PC-3 (cell line): ENCODE measurements around the gene GADD45GIP1. TPM values are rescaled to one million over a fixed set of nuclear protein-coding genes. Genes with fewer than 3 reads are reported as not detected.

Source experiments
- ATAC-seq: fragments of 200-7000 bp; cut with Tn5 transposase; 2 replicates; pipeline ENCODE4 v1.9.1; 2020; ENCODE audit warnings: mild to moderate bottlenecking, moderate library complexity
- BruUV-seq: library from RNA; stranded (reverse); fragments of 400-500 nt; replicated peaks from 2 replicates; lab custom pipeline; 2021; lab: Mats Ljungman, UMichigan
- CTCF ChIA-PET: fragments of 300-600 bp; sonication (Branson Sonifier 250); formaldehyde crosslinking; loops from one replicate; lab custom pipeline; 2022; ENCODE audit warnings: antibody characterized with exemption; lab: Charles Lee
- POLR2A ChIA-PET: fragments of 300-600 bp; sonication (Branson Sonifier 250); formaldehyde crosslinking; loops from one replicate; lab custom pipeline; 2022; ENCODE audit warnings: antibody characterized with exemption; ENCODE audit not compliant: unreplicated experiment; lab: Charles Lee
- DNase-seq: peaks from one replicate; pipeline ENCODE4 v3.0.0-alpha.2; 2015
- H2AFZ ChIP-seq: fragments of 300-600 bp; sonication (generic); 2 replicates; pipeline ENCODE4 v1.6.0; 2016; ENCODE audit warnings: antibody characterized with exemption, low read length
- H3F3A ChIP-seq: fragments of 300-600 bp; sonication (generic); one replicate; pipeline ENCODE4 v1.6.0; 2017; ENCODE audit warnings: antibody characterized with exemption, low read length, control low read depth, mild to moderate bottlenecking; ENCODE audit not compliant: unreplicated experiment
- H3K27ac ChIP-seq: fragments of 300-600 bp; sonication (generic); 2 replicates; pipeline ENCODE4 v1.5.1; 2016; ENCODE audit warnings: mild to moderate bottlenecking, low read length
- H3K27me3 ChIP-seq: fragments of 300-600 bp; sonication (generic); 2 replicates; pipeline ENCODE4 v1.6.1; 2016; ENCODE audit warnings: low read length, mixed read lengths
- H3K36me3 ChIP-seq: fragments of 300-600 bp; sonication (generic); 2 replicates; pipeline ENCODE4 v1.6.1; 2016; ENCODE audit warnings: low read depth, mixed run types, low read length, mixed read lengths
- H3K4me1 ChIP-seq: fragments of 300-600 bp; sonication (generic); 2 replicates; pipeline ENCODE4 v1.5.1; 2016; ENCODE audit warnings: low read length; ENCODE audit not compliant: insufficient read depth
- H3K4me2 ChIP-seq: fragments of 300-600 bp; sonication (generic); 2 replicates; pipeline ENCODE4 v1.6.0; 2016; ENCODE audit warnings: low read length
- H3K4me3 ChIP-seq: fragments of 300-600 bp; sonication (generic); 2 replicates; pipeline ENCODE4 v1.5.1; 2016; ENCODE audit warnings: mild to moderate bottlenecking, low read length, mixed read lengths
- H3K79me2 ChIP-seq: fragments of 300-600 bp; sonication (generic); 2 replicates; pipeline ENCODE4 v1.6.1; 2017; ENCODE audit warnings: low read length, mixed read lengths
- H3K9ac ChIP-seq: fragments of 300-600 bp; sonication (generic); 2 replicates; pipeline ENCODE4 v1.6.0; 2016; ENCODE audit warnings: mild to moderate bottlenecking, low read length
- H3K9me2 ChIP-seq: fragments of 300-600 bp; sonication (generic); replicated peaks from 2 replicates; pipeline ENCODE4 v1.6.1; 2016; ENCODE audit warnings: mixed run types, low read length, mixed read lengths
- H3K9me3 ChIP-seq: fragments of 300-600 bp; sonication (generic); 2 replicates; pipeline ENCODE4 v1.6.1; 2016; ENCODE audit warnings: low read length, mixed read lengths
- H4K20me1 ChIP-seq: fragments of 300-600 bp; sonication (generic); 2 replicates; pipeline ENCODE4 v1.6.1; 2016; ENCODE audit warnings: low read length, mixed read lengths
- EZH2 ChIP-seq: fragments of 300-600 bp; sonication (generic); IDR thresholded peaks from one replicate; pipeline ENCODE4 v1.6.1; 2017; ENCODE audit warnings: antibody characterized with exemption, mild to moderate bottlenecking, low read length; ENCODE audit not compliant: unreplicated experiment
- EZH2phosphoT487 ChIP-seq: fragments of 300-600 bp; sonication (generic); IDR thresholded peaks from 2 replicates; pipeline ENCODE4 v1.6.1; 2018; ENCODE audit warnings: mild to moderate bottlenecking, antibody characterized with exemption, low read length, borderline replicate concordance
- intact Hi-C: fragments of 100-400 bp; cut with micrococcal nuclease; formaldehyde crosslinking; loops from 2 replicates; pipeline ENCODE4 v1.9.0; 2023
- total RNA-seq: library from RNA; depleted of rRNA; stranded (reverse); fragments of >200 nt; gene quantifications from 2 replicates; pipeline ENCODE4 v1.2.3, GENCODE V29; 2014
- TF ChIP-seq, protein P1 (sequence below): fragments of 300-600 bp; sonication (generic); conservative IDR thresholded peaks from 2 replicates; pipeline ENCODE4 v1.5.1; 2017; ENCODE audit warnings: antibody characterized with exemption, low read depth, mild to moderate bottlenecking, low read length

Gene GADD45GIP1
- total RNA-seq, 1 experiment from 2014 or later = 219 TPM

DNA sequence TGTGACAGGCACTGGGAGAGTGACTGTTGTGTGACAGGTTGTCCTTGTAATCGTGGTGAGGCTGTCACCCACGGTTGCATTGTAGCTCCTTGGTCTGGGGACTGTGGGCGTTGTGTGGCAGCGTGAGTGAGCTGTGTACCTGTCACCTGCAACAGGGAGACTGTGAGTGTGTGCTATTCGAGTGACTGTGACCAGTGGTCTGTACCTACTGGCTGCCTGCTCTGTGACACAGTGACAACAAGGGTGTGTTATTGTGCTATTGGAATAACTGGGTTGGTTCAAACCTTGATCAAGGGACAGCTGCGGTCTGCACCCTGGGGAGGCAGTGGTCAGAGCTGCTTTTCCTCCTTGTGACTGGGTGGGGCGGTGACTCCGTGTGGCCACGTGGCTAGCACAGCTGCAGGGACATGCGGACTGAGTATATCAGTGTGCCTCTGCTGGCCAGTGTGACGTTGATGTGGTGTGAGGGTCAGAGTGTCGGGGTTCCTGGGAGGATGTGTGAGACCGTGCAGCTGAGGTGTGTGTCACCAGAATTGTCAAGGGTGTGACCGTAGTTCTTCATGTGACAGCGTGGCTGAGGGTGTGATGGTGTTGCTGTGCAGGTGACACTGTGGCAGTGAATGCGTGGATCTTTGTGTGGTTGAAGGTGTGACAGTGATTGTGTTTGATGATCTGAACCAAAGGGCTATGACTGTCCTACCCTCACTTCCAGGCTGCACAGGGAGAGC is 28.2 kb upstream of the GADD45GIP1 start:
- ATAC-seq = no peak
- no peak for DNase-seq
- H3K9me3 ChIP-seq = no peaks in the 10 kb centered on the region
- no peak overlapping the region for H3K27ac ChIP-seq
- BruUV-seq = no TSS peak
- POLR2A ChIA-PET = interaction anchor here (0.6 to 1.0 kb wide), 3 partner anchors 38 to 76 kb away, joined by 4 to 33 read pairs (median 16); no protein-coding TSS in a partner anchor
- H3K9ac ChIP-seq = no peak overlapping the region
- intact Hi-C loops = no loop called here
- no peaks in the 10 kb centered on the region for H3F3A ChIP-seq
- no peak for TF ChIP-seq EZH2
- TF ChIP-seq, protein P1, sequence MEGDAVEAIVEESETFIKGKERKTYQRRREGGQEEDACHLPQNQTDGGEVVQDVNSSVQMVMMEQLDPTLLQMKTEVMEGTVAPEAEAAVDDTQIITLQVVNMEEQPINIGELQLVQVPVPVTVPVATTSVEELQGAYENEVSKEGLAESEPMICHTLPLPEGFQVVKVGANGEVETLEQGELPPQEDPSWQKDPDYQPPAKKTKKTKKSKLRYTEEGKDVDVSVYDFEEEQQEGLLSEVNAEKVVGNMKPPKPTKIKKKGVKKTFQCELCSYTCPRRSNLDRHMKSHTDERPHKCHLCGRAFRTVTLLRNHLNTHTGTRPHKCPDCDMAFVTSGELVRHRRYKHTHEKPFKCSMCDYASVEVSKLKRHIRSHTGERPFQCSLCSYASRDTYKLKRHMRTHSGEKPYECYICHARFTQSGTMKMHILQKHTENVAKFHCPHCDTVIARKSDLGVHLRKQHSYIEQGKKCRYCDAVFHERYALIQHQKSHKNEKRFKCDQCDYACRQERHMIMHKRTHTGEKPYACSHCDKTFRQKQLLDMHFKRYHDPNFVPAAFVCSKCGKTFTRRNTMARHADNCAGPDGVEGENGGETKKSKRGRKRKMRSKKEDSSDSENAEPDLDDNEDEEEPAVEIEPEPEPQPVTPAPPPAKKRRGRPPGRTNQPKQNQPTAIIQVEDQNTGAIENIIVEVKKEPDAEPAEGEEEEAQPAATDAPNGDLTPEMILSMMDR = no peak
- TF ChIP-seq EZH2phosphoT487 = no peak
- H3K4me2 ChIP-seq = no peak overlapping the region
- H3K79me2 ChIP-seq = no peaks in the 10 kb centered on the region
- H3K27me3 ChIP-seq = no peaks in the 10 kb centered on the region
- no peaks in the 10 kb centered on the region for H3K9me2 ChIP-seq
- H4K20me1 ChIP-seq = no peaks in the 10 kb centered on the region
- H3K4me3 ChIP-seq = no peak overlapping the region
- no peaks in the 10 kb centered on the region for H3K4me1 ChIP-seq
- CTCF ChIA-PET = interaction anchor here (0.5 to 0.6 kb wide), 2 partner anchors 38 to 111 kb away, joined by 3 to 7 read pairs; no protein-coding TSS in a partner anchor
- no peaks in the 10 kb centered on the region for H3K36me3 ChIP-seq
- H2AFZ ChIP-seq = no peak overlapping the region

DNA sequence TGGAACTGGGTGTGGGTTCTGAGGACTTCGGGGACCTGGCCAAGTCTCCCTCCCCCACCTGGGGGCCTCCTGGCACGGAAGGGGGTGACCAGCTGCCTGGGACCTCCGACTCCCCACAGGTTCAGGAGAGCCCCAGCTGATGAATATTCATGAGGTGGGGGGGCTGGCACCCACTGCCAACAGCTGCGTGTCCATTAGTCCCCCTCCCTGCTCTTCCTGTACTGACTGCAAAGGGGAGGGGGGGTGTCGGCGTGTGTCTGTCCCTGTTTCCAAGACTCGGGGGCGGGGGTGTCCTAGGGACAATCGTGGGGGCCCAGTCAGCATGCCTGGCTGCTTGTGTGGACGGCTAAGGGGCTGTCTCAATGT is 27.6 kb upstream of the GADD45GIP1 start:
- H3K4me2 ChIP-seq = no peak overlapping the region
- no peaks in the 10 kb centered on the region for H3F3A ChIP-seq
- TF ChIP-seq EZH2phosphoT487 = no peak
- TF ChIP-seq, protein P1 = no peak
- TF ChIP-seq EZH2 = no peak
- H3K9ac ChIP-seq = no peak overlapping the region
- no peak for DNase-seq
- intact Hi-C loops = loop anchor here (5.0 kb wide), 1 partner anchor 33 kb away; no protein-coding TSS in a partner anchor
- ATAC-seq = no peak
- no peaks in the 10 kb centered on the region for H3K79me2 ChIP-seq
- no peaks in the 10 kb centered on the region for H3K9me3 ChIP-seq
- ChIA-PET CTCF (interaction anchor here (0.5 kb wide), 1 partner anchor 111 kb away, joined by 7 read pairs; no protein-coding TSS in a partner anchor), POLR2A (interaction anchor here (0.8 to 1.0 kb wide), 2 partner anchors 71 to 76 kb away, joined by 4 to 16 read pairs; no protein-coding TSS in a partner anchor)
- no peaks in the 10 kb centered on the region for H3K36me3 ChIP-seq
- H3K4me1 ChIP-seq = no peaks in the 10 kb centered on the region
- no peaks in the 10 kb centered on the region for H4K20me1 ChIP-seq
- H3K4me3 ChIP-seq = no peak overlapping the region
- no peak overlapping the region for H2AFZ ChIP-seq
- H3K9me2 ChIP-seq = no peaks in the 10 kb centered on the region
- no peaks in the 10 kb centered on the region for H3K27me3 ChIP-seq
- H3K27ac ChIP-seq = no peak overlapping the region
- BruUV-seq = no TSS peak

DNA sequence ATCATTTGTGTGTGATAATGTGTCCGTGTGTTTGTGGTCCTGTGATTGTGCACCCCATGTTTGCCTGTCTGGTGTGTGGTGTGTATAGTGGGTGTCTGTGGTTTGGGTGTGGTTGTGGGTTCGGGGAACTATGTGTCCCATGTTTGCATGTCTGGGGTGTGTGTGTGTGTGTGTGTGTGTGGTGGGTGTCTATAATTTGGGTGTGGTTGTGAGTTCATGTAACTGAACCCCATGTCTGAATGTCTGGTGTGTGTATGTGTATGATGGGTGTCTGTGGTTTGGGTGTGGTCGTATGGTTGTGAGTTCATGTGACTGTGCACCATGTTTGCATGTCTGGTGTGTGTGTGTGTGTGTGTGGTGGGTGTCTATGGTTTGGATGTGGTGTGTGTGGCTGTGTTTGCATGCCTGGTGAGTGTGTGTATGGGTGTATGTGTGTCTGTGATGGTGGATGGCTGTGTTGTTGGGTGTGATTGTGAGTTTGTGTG is 27.2 kb upstream of the GADD45GIP1 start:
- TF ChIP-seq EZH2 (no peak), EZH2phosphoT487 (no peak)
- TF ChIP-seq, protein P1 = no peak
- no peaks in the 10 kb centered on the region for H3K27me3 ChIP-seq
- no peak for ATAC-seq
- no peak overlapping the region for H3K9ac ChIP-seq
- BruUV-seq = no TSS peak
- H4K20me1 ChIP-seq = no peaks in the 10 kb centered on the region
- no peaks in the 10 kb centered on the region for H3K9me3 ChIP-seq
- no peaks in the 10 kb centered on the region for H3K4me1 ChIP-seq
- no peak overlapping the region for H3K4me3 ChIP-seq
- no peak for DNase-seq
- H2AFZ ChIP-seq = no peak overlapping the region
- no peaks in the 10 kb centered on the region for H3K9me2 ChIP-seq
- intact Hi-C loops = loop anchor here (5.0 kb wide), 1 partner anchor 33 kb away; no protein-coding TSS in a partner anchor
- H3K4me2 ChIP-seq = no peak overlapping the region
- no peak overlapping the region for H3K27ac ChIP-seq
- H3F3A ChIP-seq = no peaks in the 10 kb centered on the region
- ChIA-PET POLR2A (no interaction called here), CTCF (no interaction called here)
- no peaks in the 10 kb centered on the region for H3K79me2 ChIP-seq
- H3K36me3 ChIP-seq = no peaks in the 10 kb centered on the region
